NOMO-1 treated with dmso at 0.1 percent for 144 hours (cell line): ENCODE results near the gene MRPL20.
"Not testable (repeated sequence)": the region's sequence is repeated elsewhere in the genome, so short reads cannot be mapped to it uniquely, and the experiment has no call there.

Experiments
- DNase-seq: peaks from one replicate; lab custom pipeline; 2025; ENCODE audit not compliant: unreplicated experiment; lab: John Stamatoyannopoulos, UW

MRPL20 gene

GRCh38 chr1:1406821-1407635 lies at the start of gene MRPL20:
Gene MRPL20 (minus strand): TSS chr1:1407293. CDS start chr1:1407217, 76 bp downstream.
- DNase-seq = peak; percentile 89

- DNase-seq = not testable (repeated sequence)
Observed at GRCh38 chr1:1456683-1457255, 49.7 kb upstream of the MRPL20 start.

- not testable (repeated sequence) for DNase-seq
Observed at GRCh38 chr1:1455934-1456333, 48.8 kb upstream of the MRPL20 start.

- no peak for DNase-seq
Observed at GRCh38 chr1:1455366-1455884, 48.3 kb upstream of the MRPL20 start.

GRCh38 chr1:1454286-1455056 lies 47.4 kb upstream of the MRPL20 start:
- DNase-seq = not testable (repeated sequence)

GRCh38 chr1:1452882-1453281 lies 45.8 kb upstream of the MRPL20 start:
- no peak for DNase-seq

- not testable (repeated sequence) for DNase-seq
Observed at GRCh38 chr1:1452365-1452739, 45.3 kb upstream of the MRPL20 start.

- DNase-seq = no peak
Observed at GRCh38 chr1:1451696-1452364, 44.7 kb upstream of the MRPL20 start.

GRCh38 chr1:1450616-1451015 lies 43.5 kb upstream of the MRPL20 start:
- not testable (repeated sequence) for DNase-seq

GRCh38 chr1:1449099-1449739 lies 42.1 kb upstream of the MRPL20 start, which contains the start of gene ATAD3C:
Gene ATAD3C (plus strand): TSS chr1:1449689. CDS start chr1:1450684, 995 bp downstream.
- no peak for DNase-seq

- not testable (repeated sequence) for DNase-seq
Observed at GRCh38 chr1:1446631-1447030, 39.5 kb upstream of the MRPL20 start.

GRCh38 chr1:1442069-1442770 lies 35.1 kb upstream of the MRPL20 start:
- DNase-seq = no peak

- no peak for DNase-seq
Observed at GRCh38 chr1:1441002-1441888, 34.2 kb upstream of the MRPL20 start.

GRCh38 chr1:1440262-1441001 lies 33.3 kb upstream of the MRPL20 start:
- DNase-seq = no peak

- DNase-seq = no peak
Observed at GRCh38 chr1:1439546-1440261, 32.6 kb upstream of the MRPL20 start.

GRCh38 chr1:1438531-1439381 lies 31.7 kb upstream of the MRPL20 start:
- DNase-seq = no peak
